ENCODE results near the gene MAP7.

Gene MAP7

DNA sequence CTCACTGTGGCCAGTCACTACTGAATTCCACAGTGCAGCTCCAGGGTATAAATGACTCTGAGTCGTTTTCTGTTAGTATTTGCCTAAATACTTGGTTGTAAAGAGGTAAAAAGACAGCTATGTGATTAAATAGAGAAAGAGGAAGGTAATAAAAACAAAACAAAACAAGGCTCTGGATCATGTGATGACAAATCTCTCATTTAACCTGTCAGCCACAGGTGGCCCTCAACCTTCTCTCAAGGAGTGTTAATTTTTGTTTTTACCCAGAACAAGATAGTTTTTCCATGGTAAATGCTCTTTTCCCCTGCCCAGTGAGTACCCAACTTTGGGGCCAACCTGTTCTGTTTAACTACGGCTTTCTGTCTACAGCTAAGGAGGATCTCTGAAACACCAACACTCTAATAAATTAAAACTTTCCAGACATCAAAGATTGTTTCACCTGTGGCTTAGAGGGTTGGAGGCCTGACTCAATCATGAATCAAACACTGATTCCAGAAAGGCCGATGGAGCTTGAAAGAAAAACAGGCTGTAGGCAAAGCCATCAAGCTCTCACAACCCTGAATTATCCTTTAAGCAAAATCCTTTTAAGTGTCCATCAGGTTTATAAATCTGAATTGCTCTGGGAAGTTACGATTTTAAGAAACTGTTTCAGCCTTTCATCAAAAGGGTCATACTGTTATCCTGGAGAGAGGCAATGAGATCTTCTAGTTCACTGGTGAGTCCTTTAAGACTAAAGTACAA, 179.1 kb downstream of the MAP7 start:
- no peak overlapping the region for H3K27ac ChIP-seq
- TF ChIP-seq, protein P1, sequence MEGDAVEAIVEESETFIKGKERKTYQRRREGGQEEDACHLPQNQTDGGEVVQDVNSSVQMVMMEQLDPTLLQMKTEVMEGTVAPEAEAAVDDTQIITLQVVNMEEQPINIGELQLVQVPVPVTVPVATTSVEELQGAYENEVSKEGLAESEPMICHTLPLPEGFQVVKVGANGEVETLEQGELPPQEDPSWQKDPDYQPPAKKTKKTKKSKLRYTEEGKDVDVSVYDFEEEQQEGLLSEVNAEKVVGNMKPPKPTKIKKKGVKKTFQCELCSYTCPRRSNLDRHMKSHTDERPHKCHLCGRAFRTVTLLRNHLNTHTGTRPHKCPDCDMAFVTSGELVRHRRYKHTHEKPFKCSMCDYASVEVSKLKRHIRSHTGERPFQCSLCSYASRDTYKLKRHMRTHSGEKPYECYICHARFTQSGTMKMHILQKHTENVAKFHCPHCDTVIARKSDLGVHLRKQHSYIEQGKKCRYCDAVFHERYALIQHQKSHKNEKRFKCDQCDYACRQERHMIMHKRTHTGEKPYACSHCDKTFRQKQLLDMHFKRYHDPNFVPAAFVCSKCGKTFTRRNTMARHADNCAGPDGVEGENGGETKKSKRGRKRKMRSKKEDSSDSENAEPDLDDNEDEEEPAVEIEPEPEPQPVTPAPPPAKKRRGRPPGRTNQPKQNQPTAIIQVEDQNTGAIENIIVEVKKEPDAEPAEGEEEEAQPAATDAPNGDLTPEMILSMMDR (IDR thresholded peaks at IDR 0.05; ENCODE audit: low read depth, low read length): no peak
- no peak overlapping the region for H3K4me3 ChIP-seq (ENCODE audit: low read depth, low read length)
- H3K27me3 ChIP-seq (ENCODE audit: insufficient read depth, low read depth, severe bottlenecking): no peaks in the 10 kb centered on the region
- no peak for DNase-seq
- H3K9me3 ChIP-seq (ENCODE audit: severe bottlenecking): no peaks in the 10 kb centered on the region
- H3K36me3 ChIP-seq: no peaks in the 10 kb centered on the region

DNA sequence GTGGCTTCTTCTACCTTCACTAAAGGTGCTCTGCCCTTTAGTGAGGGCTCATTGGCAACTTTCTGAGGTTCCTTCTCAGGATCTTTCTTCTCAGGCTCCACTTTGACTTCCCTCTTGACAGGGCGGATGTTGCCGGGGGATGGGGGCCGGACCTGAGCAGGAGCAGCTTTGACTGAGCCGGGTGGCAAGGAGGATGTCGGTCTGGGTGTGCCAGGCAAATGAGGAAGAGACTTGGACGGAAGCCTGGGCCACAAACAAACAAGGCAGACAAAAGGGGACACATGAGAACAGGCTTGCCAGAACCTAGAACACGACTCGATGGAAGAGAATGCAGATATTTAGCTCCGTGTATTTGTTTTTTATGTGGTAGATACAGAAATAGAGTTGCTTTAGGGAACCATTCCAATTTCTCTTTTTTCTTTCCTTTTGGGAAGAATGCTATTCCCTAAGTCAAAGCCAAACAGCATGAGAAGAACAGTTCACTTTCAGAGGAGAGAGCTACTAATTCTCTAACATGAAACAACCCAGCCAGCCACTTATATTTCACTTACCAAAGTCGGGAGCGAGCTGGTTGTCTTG, 184.4 kb downstream of the MAP7 start:
- Histone ChIP-seq H3K27ac (no peak overlapping the region), H3K36me3 (peaks cover 3% of the 10 kb centered on the region), H3K4me3 (ENCODE audit: low read depth, low read length) (no peak overlapping the region), H3K27me3 (ENCODE audit: insufficient read depth, low read depth, severe bottlenecking) (no peaks in the 10 kb centered on the region), H3K9me3 (ENCODE audit: severe bottlenecking) (no peaks in the 10 kb centered on the region)
- DNase-seq: no peak
- TF ChIP-seq, protein P1 (IDR thresholded peaks at IDR 0.05; ENCODE audit: low read depth, low read length): no peak

DNA sequence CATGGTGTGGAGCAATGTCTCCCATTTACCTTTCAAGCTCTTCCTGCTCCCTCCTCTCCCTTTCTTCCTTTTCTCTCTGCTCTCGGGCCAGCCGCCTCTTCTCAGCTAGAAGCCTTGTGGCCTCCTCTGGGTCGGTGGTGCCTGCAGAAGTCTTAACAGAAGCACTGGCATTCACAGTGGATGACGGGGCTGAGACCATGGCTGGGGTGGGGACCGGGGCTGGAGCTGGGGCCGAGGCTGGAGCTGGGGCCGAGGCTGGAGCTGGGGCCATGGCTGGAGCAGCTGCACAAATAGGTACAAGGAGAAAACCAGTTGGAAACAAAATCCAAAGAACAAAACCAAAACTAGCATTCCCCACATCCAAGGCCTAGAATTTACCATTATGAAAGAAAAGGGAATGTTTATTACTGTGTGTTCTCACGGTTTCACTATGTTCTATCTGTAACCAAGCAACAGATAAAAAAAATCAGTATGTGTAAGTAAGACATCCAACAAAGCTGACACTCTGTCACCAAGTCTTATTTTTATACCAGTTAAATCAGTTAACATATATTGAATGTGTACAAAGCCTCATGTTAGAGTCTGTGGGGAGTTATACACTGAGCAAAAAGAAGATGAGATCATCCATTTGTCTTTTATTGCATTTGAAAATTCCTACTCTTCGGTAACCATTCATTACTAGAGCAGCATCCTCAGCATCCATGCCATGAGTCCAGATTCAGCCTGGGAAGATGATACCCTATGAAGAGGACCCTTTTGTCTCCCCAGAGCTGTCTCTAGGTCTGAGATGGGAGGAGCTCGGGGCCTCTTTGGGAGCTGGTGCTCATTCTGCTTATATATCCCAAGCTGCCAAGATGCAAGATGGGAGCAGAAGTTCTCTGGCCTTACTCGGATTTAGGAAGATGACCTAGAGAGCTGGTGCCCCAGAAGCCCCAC, 187.5 kb downstream of the MAP7 start:
- Histone ChIP-seq H3K4me3 (ENCODE audit: low read depth, low read length) (no peak overlapping the region), H3K27ac (no peak overlapping the region), H3K36me3 (peaks cover 6% of the 10 kb centered on the region), H3K27me3 (ENCODE audit: insufficient read depth, low read depth, severe bottlenecking) (no peaks in the 10 kb centered on the region), H3K9me3 (ENCODE audit: severe bottlenecking) (no peaks in the 10 kb centered on the region)
- TF ChIP-seq, protein P1 (IDR thresholded peaks at IDR 0.05; ENCODE audit: low read depth, low read length): no peak
- no peak for DNase-seq

DNA sequence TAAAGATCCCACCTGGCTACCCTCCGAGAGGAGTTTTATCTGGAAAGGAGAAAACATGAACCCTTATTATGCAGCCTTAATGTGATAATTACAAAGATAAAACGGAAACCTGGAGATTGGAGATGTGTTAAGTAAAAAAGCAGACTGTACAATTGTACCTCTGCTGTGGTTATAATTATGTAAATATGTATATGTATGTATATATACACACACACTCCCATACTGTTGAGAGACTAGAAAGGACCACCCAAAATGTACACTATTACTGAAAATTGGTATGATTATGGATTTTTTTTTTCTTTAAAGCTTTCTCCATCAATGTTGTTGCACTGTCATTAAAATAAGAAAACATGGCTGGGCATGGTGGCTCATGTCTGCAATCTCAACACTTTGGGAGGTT, 188.4 kb downstream of the MAP7 start:
- peaks cover 6% of the 10 kb centered on the region for H3K36me3 ChIP-seq

DNA sequence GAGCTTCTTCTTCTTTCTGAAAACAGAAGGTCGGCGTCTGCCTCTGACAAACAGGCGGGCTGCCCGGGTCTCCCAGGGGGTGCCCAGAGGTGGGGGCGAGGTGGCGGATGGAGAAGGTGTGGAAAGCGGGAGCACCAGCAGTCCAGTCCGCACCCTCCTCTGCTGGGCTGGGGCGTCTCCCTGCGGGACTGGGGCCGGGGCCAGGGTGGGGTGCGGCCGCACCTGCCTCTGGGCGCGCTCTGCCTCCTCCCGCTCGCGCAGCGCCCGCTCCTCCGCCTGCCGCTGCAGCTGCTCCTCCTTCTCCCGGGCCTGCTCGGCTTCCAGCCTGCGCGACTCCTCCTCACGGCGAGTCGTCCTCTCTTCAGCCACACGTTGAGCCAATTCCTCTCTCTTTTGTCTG, 189.4 kb downstream of the MAP7 start:
- Histone ChIP-seq H3K36me3 (peaks cover 6% of the 10 kb centered on the region), H3K4me3 (ENCODE audit: low read depth, low read length) (no peak overlapping the region), H3K9me3 (ENCODE audit: severe bottlenecking) (no peaks in the 10 kb centered on the region), H3K27ac (no peak overlapping the region), H3K27me3 (ENCODE audit: insufficient read depth, low read depth, severe bottlenecking) (no peaks in the 10 kb centered on the region)
- TF ChIP-seq, protein P1 (IDR thresholded peaks at IDR 0.05; ENCODE audit: low read depth, low read length): no peak
- no peak for DNase-seq

More for the DNA sequence above, 188.4 kb downstream of the MAP7 start:
- TF ChIP-seq, protein P1 (IDR thresholded peaks at IDR 0.05; ENCODE audit: low read depth, low read length): no peak
- Histone ChIP-seq H3K9me3 (ENCODE audit: severe bottlenecking) (no peaks in the 10 kb centered on the region), H3K27ac (no peak overlapping the region), H3K4me3 (ENCODE audit: low read depth, low read length) (no peak overlapping the region), H3K27me3 (ENCODE audit: insufficient read depth, low read depth, severe bottlenecking) (no peaks in the 10 kb centered on the region)
- no peak for DNase-seq

Data from WERI-Rb-1 (cell line).